ENCODE data around the gene CEP57L1.
"Not testable (repeated sequence)": the region's sequence is repeated elsewhere in the genome, so short reads cannot be mapped to it uniquely, and the experiment has no call there.

Gene CEP57L1

DNA sequence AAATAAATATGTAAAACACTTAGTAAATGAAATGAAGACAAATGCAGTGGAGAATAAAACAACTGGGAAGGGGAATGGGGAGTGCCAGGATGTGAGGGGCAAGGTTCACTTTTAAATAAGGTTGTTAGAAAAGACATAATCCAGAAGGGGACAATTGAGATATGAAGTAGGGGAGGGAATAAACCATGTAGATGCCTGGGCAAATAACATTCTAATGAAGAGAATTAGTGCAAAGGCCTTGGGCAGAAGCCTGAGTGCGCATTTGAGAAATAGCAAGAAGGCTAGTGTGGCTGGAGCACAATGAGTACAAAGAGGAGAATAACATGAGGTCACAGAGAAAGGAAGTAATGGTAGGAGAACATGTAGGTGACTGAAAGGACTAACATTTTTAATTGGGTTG, 2.4 kb downstream of the CEP57L1 start:
- Histone ChIP-seq H3K4me1 (ENCODE audit: control extremely low read depth in 1 of 4, control insufficient read depth in 4 of 4, insufficient read depth in 4 of 4, low read length in 3 of 4) (peaks cover 3 to 18% (median 10%) of the 10 kb centered on the region in 4 experiments), H3K9me3 (ENCODE audit: control extremely low read depth in 1 of 5, control insufficient read depth in 4 of 5, insufficient read depth in 2 of 5, low read depth in 1 of 5, low read length in 4 of 5) (no peaks in the 10 kb centered on the region), H3K4me3 (ENCODE audit: control insufficient read depth in 1 of 7, extremely low read depth in 1 of 7, insufficient read depth in 4 of 7, low read depth in 2 of 7, low read length in 6 of 7) (no peak overlapping the region), H3K36me3 (ENCODE audit: control insufficient read depth in 4 of 4, insufficient read depth in 4 of 4, low read length in 3 of 4) (peaks cover 0 to 9% (median 3%) of the 10 kb centered on the region in 4 experiments), H3K27ac (ENCODE audit: insufficient read depth in 1 of 2, low read depth in 1 of 2, low read length in 2 of 2, poor library complexity in 1 of 2, severe bottlenecking in 2 of 2) (no peak overlapping the region), H3K27me3 (replicated peaks in 2 of 5; ENCODE audit: control insufficient read depth in 4 of 5, insufficient read depth in 5 of 5, low read length in 4 of 5) (no peaks in the 10 kb centered on the region)
- DNase-seq, result no peak
- 100% methylated on average over 1 of the region's 1 CpG for WGBS (ENCODE audit: insufficient coverage)
- ChIA-PET POLR2A (no interaction called here), CTCF (no interaction called here)

GRCh38 chr6:109102762-109103161, 7.5 kb downstream of the CEP57L1 start:
- no peak overlapping the region for H3K4me3 ChIP-seq (ENCODE audit: control insufficient read depth in 1 of 7, extremely low read depth in 1 of 7, insufficient read depth in 4 of 7, low read depth in 2 of 7, low read length in 6 of 7)
- H3K4me1 ChIP-seq (ENCODE audit: control extremely low read depth in 1 of 4, control insufficient read depth in 4 of 4, insufficient read depth in 4 of 4, low read length in 3 of 4), result no peaks in the 10 kb centered on the region
- peaks cover 0 to 10% (median 6%) of the 10 kb centered on the region in 4 experiments for H3K36me3 ChIP-seq (ENCODE audit: control insufficient read depth in 4 of 4, insufficient read depth in 4 of 4, low read length in 3 of 4)
- ChIA-PET CTCF (no interaction called here), POLR2A (no interaction called here)
- no peaks in the 10 kb centered on the region for H3K9me3 ChIP-seq (ENCODE audit: control extremely low read depth in 1 of 5, control insufficient read depth in 4 of 5, insufficient read depth in 2 of 5, low read depth in 1 of 5, low read length in 4 of 5)
- DNase-seq, result no peak
- H3K27me3 ChIP-seq (replicated peaks in 2 of 5; ENCODE audit: control insufficient read depth in 4 of 5, insufficient read depth in 5 of 5, low read length in 4 of 5), result no peaks in the 10 kb centered on the region
- peak overlapping the region in 1 of 2 experiments; percentile 18 for H3K27ac ChIP-seq (ENCODE audit: insufficient read depth in 1 of 2, low read depth in 1 of 2, low read length in 2 of 2, poor library complexity in 1 of 2, severe bottlenecking in 2 of 2)
- no CpG with 5 or more reads among the region's 1 CpG for WGBS (ENCODE audit: insufficient coverage)

- POLR2A ChIA-PET, result no interaction called here
Observed at GRCh38 chr6:109103942-109104341, 8.6 kb downstream of the CEP57L1 start.

DNA sequence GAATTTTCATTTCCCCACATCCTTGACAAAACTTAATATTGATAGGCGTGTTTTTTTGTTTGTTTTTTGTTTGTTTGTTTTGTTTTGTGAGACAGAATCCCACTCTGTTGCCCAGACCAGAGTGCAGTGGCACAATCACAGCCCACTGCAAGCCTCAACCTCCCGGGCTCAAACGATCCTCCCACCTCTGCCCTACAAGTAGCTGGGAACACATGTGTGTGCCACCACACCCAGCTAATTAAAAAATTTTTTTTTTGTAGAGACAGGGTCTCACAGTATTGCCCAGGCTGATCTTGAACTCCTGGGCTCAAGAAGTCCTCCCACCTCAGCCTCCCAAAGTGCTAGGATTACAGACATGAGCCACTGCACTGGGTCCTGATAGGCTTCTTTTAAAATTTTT, 9.2 kb downstream of the CEP57L1 start:
- Histone ChIP-seq H3K4me1 (ENCODE audit: control extremely low read depth in 1 of 4, control insufficient read depth in 4 of 4, insufficient read depth in 4 of 4, low read length in 3 of 4) (no peaks in the 10 kb centered on the region), H3K27me3 (replicated peaks in 2 of 5; ENCODE audit: control insufficient read depth in 4 of 5, insufficient read depth in 5 of 5, low read length in 4 of 5) (no peaks in the 10 kb centered on the region), H3K36me3 (ENCODE audit: control insufficient read depth in 4 of 4, insufficient read depth in 4 of 4, low read length in 3 of 4) (peaks cover 0 to 10% (median 6%) of the 10 kb centered on the region in 4 experiments), H3K4me3 (ENCODE audit: control insufficient read depth in 1 of 7, extremely low read depth in 1 of 7, insufficient read depth in 4 of 7, low read depth in 2 of 7, low read length in 6 of 7) (no peak overlapping the region), H3K9me3 (ENCODE audit: control extremely low read depth in 1 of 5, control insufficient read depth in 4 of 5, insufficient read depth in 2 of 5, low read depth in 1 of 5, low read length in 4 of 5) (no peaks in the 10 kb centered on the region), H3K27ac (ENCODE audit: insufficient read depth in 1 of 2, low read depth in 1 of 2, low read length in 2 of 2, poor library complexity in 1 of 2, severe bottlenecking in 2 of 2) (no peak overlapping the region)
- DNase-seq, result no peak
- ChIA-PET POLR2A (no interaction called here), CTCF (interaction anchor here (1.0 to 1.5 kb wide), 3 partner anchors 8 to 31 kb away, joined by 3 to 5 read pairs (median 3); partner anchors contain the start of gene SESN1)
- WGBS (ENCODE audit: insufficient coverage), result no CpG with 5 or more reads among the region's 3 CpGs

More at GRCh38 chr6:109103942-109104341, 8.6 kb downstream of the CEP57L1 start:
- Histone ChIP-seq H3K4me3 (ENCODE audit: control insufficient read depth in 1 of 7, extremely low read depth in 1 of 7, insufficient read depth in 4 of 7, low read depth in 2 of 7, low read length in 6 of 7) (no peak overlapping the region), H3K27ac (ENCODE audit: insufficient read depth in 1 of 2, low read depth in 1 of 2, low read length in 2 of 2, poor library complexity in 1 of 2, severe bottlenecking in 2 of 2) (no peak overlapping the region), H3K27me3 (replicated peaks in 2 of 5; ENCODE audit: control insufficient read depth in 4 of 5, insufficient read depth in 5 of 5, low read length in 4 of 5) (no peaks in the 10 kb centered on the region), H3K36me3 (ENCODE audit: control insufficient read depth in 4 of 4, insufficient read depth in 4 of 4, low read length in 3 of 4) (peaks cover 0 to 10% (median 6%) of the 10 kb centered on the region in 4 experiments), H3K9me3 (ENCODE audit: control extremely low read depth in 1 of 5, control insufficient read depth in 4 of 5, insufficient read depth in 2 of 5, low read depth in 1 of 5, low read length in 4 of 5) (no peaks in the 10 kb centered on the region), H3K4me1 (ENCODE audit: control extremely low read depth in 1 of 4, control insufficient read depth in 4 of 4, insufficient read depth in 4 of 4, low read length in 3 of 4) (no peaks in the 10 kb centered on the region)
- DNase-seq, result no peak
- CTCF ChIA-PET, result interaction anchor here (1.0 to 1.5 kb wide), 2 partner anchors 10 to 31 kb away, joined by 3 to 5 read pairs; partner anchors contain the start of gene SESN1

- ChIA-PET CTCF (no interaction called here), POLR2A (no interaction called here)
- Histone ChIP-seq H3K27ac (ENCODE audit: insufficient read depth in 1 of 2, low read depth in 1 of 2, low read length in 2 of 2, poor library complexity in 1 of 2, severe bottlenecking in 2 of 2) (no peak overlapping the region), H3K4me1 (ENCODE audit: control extremely low read depth in 1 of 4, control insufficient read depth in 4 of 4, insufficient read depth in 4 of 4, low read length in 3 of 4) (no peaks in the 10 kb centered on the region), H3K4me3 (ENCODE audit: control insufficient read depth in 1 of 7, extremely low read depth in 1 of 7, insufficient read depth in 4 of 7, low read depth in 2 of 7, low read length in 6 of 7) (no peak overlapping the region), H3K36me3 (ENCODE audit: control insufficient read depth in 4 of 4, insufficient read depth in 4 of 4, low read length in 3 of 4) (peaks cover 0 to 8% (median 5%) of the 10 kb centered on the region in 4 experiments), H3K9me3 (ENCODE audit: control extremely low read depth in 1 of 5, control insufficient read depth in 4 of 5, insufficient read depth in 2 of 5, low read depth in 1 of 5, low read length in 4 of 5) (no peaks in the 10 kb centered on the region), H3K27me3 (replicated peaks in 2 of 5; ENCODE audit: control insufficient read depth in 4 of 5, insufficient read depth in 5 of 5, low read length in 4 of 5) (no peaks in the 10 kb centered on the region)
- DNase-seq, result peak in 1 of 3 donors; percentile 31
- 96% methylated on average over 3 of the region's 5 CpGs for WGBS (ENCODE audit: insufficient coverage)
Observed at GRCh38 chr6:109105681-109106080, 10.4 kb downstream of the CEP57L1 start.

- H3K36me3 ChIP-seq (ENCODE audit: control insufficient read depth in 4 of 4, insufficient read depth in 4 of 4, low read length in 3 of 4); POLR2A ChIA-PET; H3K4me1 ChIP-seq (ENCODE audit: control extremely low read depth in 1 of 4, control insufficient read depth in 4 of 4, insufficient read depth in 4 of 4, low read length in 3 of 4); CTCF ChIA-PET; H3K27ac ChIP-seq (ENCODE audit: insufficient read depth in 1 of 2, low read depth in 1 of 2, low read length in 2 of 2, poor library complexity in 1 of 2, severe bottlenecking in 2 of 2); H3K27me3 ChIP-seq (replicated peaks in 2 of 5; ENCODE audit: control insufficient read depth in 4 of 5, insufficient read depth in 5 of 5, low read length in 4 of 5); DNase-seq; H3K4me3 ChIP-seq (ENCODE audit: control insufficient read depth in 1 of 7, extremely low read depth in 1 of 7, insufficient read depth in 4 of 7, low read depth in 2 of 7, low read length in 6 of 7); H3K9me3 ChIP-seq (ENCODE audit: control extremely low read depth in 1 of 5, control insufficient read depth in 4 of 5, insufficient read depth in 2 of 5, low read depth in 1 of 5, low read length in 4 of 5): not testable (repeated sequence)
- 80% methylated on average over 1 of the region's 8 CpGs for WGBS (ENCODE audit: insufficient coverage)
Observed at GRCh38 chr6:109109663-109110062, 14.4 kb downstream of the CEP57L1 start.

GRCh38 chr6:109112663-109113062, 17.4 kb downstream of the CEP57L1 start:
- H3K27me3 ChIP-seq (replicated peaks in 2 of 5; ENCODE audit: control insufficient read depth in 4 of 5, insufficient read depth in 5 of 5, low read length in 4 of 5); H3K4me3 ChIP-seq (ENCODE audit: control insufficient read depth in 1 of 7, extremely low read depth in 1 of 7, insufficient read depth in 4 of 7, low read depth in 2 of 7, low read length in 6 of 7); H3K9me3 ChIP-seq (ENCODE audit: control extremely low read depth in 1 of 5, control insufficient read depth in 4 of 5, insufficient read depth in 2 of 5, low read depth in 1 of 5, low read length in 4 of 5); H3K27ac ChIP-seq (ENCODE audit: insufficient read depth in 1 of 2, low read depth in 1 of 2, low read length in 2 of 2, poor library complexity in 1 of 2, severe bottlenecking in 2 of 2); CTCF ChIA-PET; POLR2A ChIA-PET; DNase-seq; H3K4me1 ChIP-seq (ENCODE audit: control extremely low read depth in 1 of 4, control insufficient read depth in 4 of 4, insufficient read depth in 4 of 4, low read length in 3 of 4); H3K36me3 ChIP-seq (ENCODE audit: control insufficient read depth in 4 of 4, insufficient read depth in 4 of 4, low read length in 3 of 4): not testable (repeated sequence)
- 100% methylated on average over 1 of the region's 3 CpGs for WGBS (ENCODE audit: insufficient coverage)
